ENCODE measurements around the gene FERMT1.

FERMT1 gene

DNA sequence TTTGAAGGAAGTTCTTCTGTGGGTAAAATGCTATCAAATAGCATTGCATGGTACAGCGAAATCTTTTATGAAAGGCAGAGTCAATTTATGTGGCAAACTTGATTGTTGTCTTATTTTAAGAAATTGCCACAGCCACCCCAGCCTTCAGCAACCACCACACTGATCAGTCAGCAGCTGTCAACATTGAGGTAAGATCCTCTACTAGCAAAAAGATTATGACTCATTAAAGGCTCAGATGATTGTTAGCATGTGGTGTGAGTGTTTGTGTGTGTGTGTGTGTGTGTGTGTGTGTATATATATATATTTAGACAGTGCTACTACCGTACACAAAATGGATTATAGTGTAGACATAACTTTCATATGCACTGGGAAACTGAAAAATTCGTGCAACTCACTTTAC, 96.8 kb downstream of the FERMT1 start:
- DNase-seq: no peak
- Histone ChIP-seq H3K4ac (ENCODE audit: low read depth, low read length) (no peak overlapping the region), H3K27me3 (ENCODE audit: insufficient read depth, low read length, poor library complexity) (no peaks in the 10 kb centered on the region), H4K8ac (ENCODE audit: low read depth, low read length) (no peak overlapping the region), H3K23ac (ENCODE audit: low read length) (no peak overlapping the region), H3K79me2 (ENCODE audit: control insufficient read depth, insufficient read depth, low read length) (no peaks in the 10 kb centered on the region), H2BK120ac (ENCODE audit: low read depth, low read length) (no peak overlapping the region), H3K79me1 (ENCODE audit: low read length) (peaks cover 3% of the 10 kb centered on the region), H2BK15ac (replicated peaks; ENCODE audit: low read depth) (no peak overlapping the region), H4K5ac (ENCODE audit: low read length) (no peak overlapping the region), H3K4me2 (ENCODE audit: low read length) (no peak overlapping the region), H3K9ac (ENCODE audit: low read length) (no peak overlapping the region), H3K27ac (ENCODE audit: low read depth, low read length) (no peak overlapping the region), H3K36me3 (ENCODE audit: control insufficient read depth, insufficient read depth, low read length) (peaks cover 4% of the 10 kb centered on the region), H2AK5ac (ENCODE audit: low read length) (no peak overlapping the region), H3K4me1 (ENCODE audit: control insufficient read depth, low read depth, low read length) (no peaks in the 10 kb centered on the region), H3K18ac (ENCODE audit: low read length) (no peak overlapping the region), H3K56ac (ENCODE audit: low read length) (no peak overlapping the region), H2BK5ac (ENCODE audit: low read length) (no peak overlapping the region), H3K4me3 (ENCODE audit: low read length) (no peak overlapping the region)
- no CpG with 5 or more reads among the region's 3 CpGs for WGBS (ENCODE audit: extremely low coverage, insufficient coverage, low lambda C conversion rate)
